DOHH2 (cell line): ENCODE data around the gene WDR27.

Source experiments
- H3F3A ChIP-seq: fragments of 200-600 bp; sonication (generic), shearing (Covaris generic); 2 replicates; pipeline ENCODE4 v1.6.0; 2016; ENCODE audit warnings: antibody characterized with exemption, mild to moderate bottlenecking; ENCODE audit not compliant: control insufficient read depth, insufficient read depth
- H3K27ac ChIP-seq: fragments of 200-600 bp; sonication (generic); 2 replicates; pipeline ENCODE4 v1.5.1; 2014; ENCODE audit warnings: low read depth, mild to moderate bottlenecking, low read length, moderate library complexity
- H3K27me3 ChIP-seq: fragments of 200-600 bp; sonication (generic); 2 replicates; pipeline ENCODE4 v1.6.1; 2014; ENCODE audit warnings: mild to moderate bottlenecking, low read length, mixed read lengths; ENCODE audit not compliant: control insufficient read depth
- H3K36me3 ChIP-seq: fragments of 200-600 bp; sonication (generic); 2 replicates; pipeline ENCODE4 v1.6.1; 2014; ENCODE audit warnings: mild to moderate bottlenecking, low read length, moderate library complexity, mixed read lengths; ENCODE audit not compliant: control insufficient read depth
- H3K4me1 ChIP-seq: fragments of 200-600 bp; sonication (generic); 2 replicates; pipeline ENCODE4 v1.6.1; 2014; ENCODE audit warnings: mild to moderate bottlenecking, low read length, mixed read lengths; ENCODE audit not compliant: control insufficient read depth
- H3K4me2 ChIP-seq: fragments of 200-600 bp; sonication (generic); 2 replicates; pipeline ENCODE4 v1.6.0; 2014; ENCODE audit warnings: mild to moderate bottlenecking, low read length, moderate library complexity
- H3K4me3 ChIP-seq: fragments of 200-600 bp; sonication (generic); 2 replicates; pipeline ENCODE4 v1.5.1; 2014; ENCODE audit warnings: mild to moderate bottlenecking, low read length, mixed read lengths
- H3K79me2 ChIP-seq: fragments of 200-600 bp; sonication (generic); 2 replicates; pipeline ENCODE4 v1.6.1; 2014; ENCODE audit warnings: mild to moderate bottlenecking, low read length, mixed read lengths; ENCODE audit not compliant: control insufficient read depth
- H3K9me2 ChIP-seq: fragments of 200-600 bp; sonication (generic); replicated peaks from 2 replicates; pipeline ENCODE4 v1.6.1; 2014; ENCODE audit warnings: mild to moderate bottlenecking, low read length, mixed read lengths; ENCODE audit not compliant: control insufficient read depth
- H3K9me3 ChIP-seq: fragments of 200-600 bp; sonication (generic); 2 replicates; pipeline ENCODE4 v1.6.1; 2014; ENCODE audit warnings: antibody characterized with exemption, low read length, mixed read lengths; ENCODE audit not compliant: control insufficient read depth, insufficient read depth
- H4K20me1 ChIP-seq: fragments of 200-600 bp; sonication (generic); 2 replicates; pipeline ENCODE4 v1.6.0; 2014; ENCODE audit warnings: low read depth, mild to moderate bottlenecking, antibody characterized with exemption, low read length, moderate library complexity; ENCODE audit not compliant: control insufficient read depth, insufficient read depth
- CTCF ChIP-seq: fragments of 200-600 bp; sonication (generic); IDR thresholded peaks from one replicate; pipeline ENCODE4 v1.5.1; 2014; ENCODE audit warnings: antibody characterized with exemption, mild to moderate bottlenecking, low read depth, low read length; ENCODE audit not compliant: poor library complexity, severe bottlenecking
- EZH2phosphoT487 ChIP-seq: fragments of 200-600 bp; sonication (generic); IDR thresholded peaks from 2 replicates; pipeline ENCODE4 v1.6.1; 2017; ENCODE audit warnings: borderline replicate concordance, mild to moderate bottlenecking, antibody characterized with exemption, low read length, moderate library complexity, mixed read lengths

WDR27 gene

GRCh38 chr6:169528755-169529154, 173.1 kb downstream of the WDR27 start:
- H3K4me2 ChIP-seq, result no peak overlapping the region
- no peaks in the 10 kb centered on the region for H3K79me2 ChIP-seq
- H3K4me3 ChIP-seq, result no peak overlapping the region

GRCh38 chr6:169527306-169527705, 174.5 kb downstream of the WDR27 start:
- Histone ChIP-seq H3K27ac (no peak overlapping the region), H3K4me1 (no peaks in the 10 kb centered on the region), H3K4me3 (no peak overlapping the region), H3K27me3 (no peaks in the 10 kb centered on the region), H4K20me1 (no peaks in the 10 kb centered on the region), H3K4me2 (no peak overlapping the region), H3K9me3 (no peaks in the 10 kb centered on the region), H3F3A (no peaks in the 10 kb centered on the region), H3K9me2 (no peaks in the 10 kb centered on the region), H3K36me3 (no peaks in the 10 kb centered on the region), H3K79me2 (no peaks in the 10 kb centered on the region)
- TF ChIP-seq CTCF, result no peak
- TF ChIP-seq EZH2phosphoT487, result no peak

More at GRCh38 chr6:169528755-169529154, 173.1 kb downstream of the WDR27 start:
- no peaks in the 10 kb centered on the region for H3K9me2 ChIP-seq
- no peaks in the 10 kb centered on the region for H4K20me1 ChIP-seq
- no peak for TF ChIP-seq CTCF
- H3K9me3 ChIP-seq, result peaks cover 3% of the 10 kb centered on the region; the same call in 1 of the 2 replicates
- H3K27me3 ChIP-seq, result no peaks in the 10 kb centered on the region
- H3K4me1 ChIP-seq, result no peaks in the 10 kb centered on the region
- H3K36me3 ChIP-seq, result no peaks in the 10 kb centered on the region
- H3F3A ChIP-seq, result no peaks in the 10 kb centered on the region
- no peak overlapping the region for H3K27ac ChIP-seq

GRCh38 chr6:169521825-169522224, 180.0 kb downstream of the WDR27 start:
- no peak overlapping the region for H3K4me2 ChIP-seq
- H3K9me3 ChIP-seq, result no peaks in the 10 kb centered on the region
- no peaks in the 10 kb centered on the region for H4K20me1 ChIP-seq
- H3K4me3 ChIP-seq, result no peak overlapping the region
- H3K9me2 ChIP-seq, result no peaks in the 10 kb centered on the region
- H3K27me3 ChIP-seq, result no peaks in the 10 kb centered on the region
- no peak overlapping the region for H3K27ac ChIP-seq
- no peaks in the 10 kb centered on the region for H3K4me1 ChIP-seq
- H3K36me3 ChIP-seq, result no peaks in the 10 kb centered on the region
- H3F3A ChIP-seq, result no peaks in the 10 kb centered on the region
- TF ChIP-seq EZH2phosphoT487 (no peak), CTCF (no peak)
- no peaks in the 10 kb centered on the region for H3K79me2 ChIP-seq

GRCh38 chr6:169520104-169520503, 181.7 kb downstream of the WDR27 start:
- Histone ChIP-seq H3K36me3 (no peaks in the 10 kb centered on the region), H3K9me2 (no peaks in the 10 kb centered on the region), H3K79me2 (no peaks in the 10 kb centered on the region), H4K20me1 (no peaks in the 10 kb centered on the region), H3K27ac (no peak overlapping the region), H3K4me3 (no peak overlapping the region), H3K4me1 (no peaks in the 10 kb centered on the region), H3K27me3 (no peaks in the 10 kb centered on the region), H3K4me2 (no peak overlapping the region), H3F3A (no peaks in the 10 kb centered on the region), H3K9me3 (no peaks in the 10 kb centered on the region)
- TF ChIP-seq EZH2phosphoT487 (no peak), CTCF (no peak)
